VCaP (cell line): ENCODE results near the gene CRYL1.
A peak's percentile ranks its signal among the peaks of the same experiment; 100 is the strongest.

Source experiments
- H3K27ac ChIP-seq: fragments of 450-650 bp; 2 replicates; pipeline ENCODE4 v1.5.1; 2017
- TF ChIP-seq, protein P1 (sequence below): fragments of 450-650 bp; conservative IDR thresholded peaks from 2 replicates; pipeline ENCODE4 v1.5.1; 2017; ENCODE audit warnings: mild to moderate bottlenecking, moderate library complexity

Gene CRYL1

DNA sequence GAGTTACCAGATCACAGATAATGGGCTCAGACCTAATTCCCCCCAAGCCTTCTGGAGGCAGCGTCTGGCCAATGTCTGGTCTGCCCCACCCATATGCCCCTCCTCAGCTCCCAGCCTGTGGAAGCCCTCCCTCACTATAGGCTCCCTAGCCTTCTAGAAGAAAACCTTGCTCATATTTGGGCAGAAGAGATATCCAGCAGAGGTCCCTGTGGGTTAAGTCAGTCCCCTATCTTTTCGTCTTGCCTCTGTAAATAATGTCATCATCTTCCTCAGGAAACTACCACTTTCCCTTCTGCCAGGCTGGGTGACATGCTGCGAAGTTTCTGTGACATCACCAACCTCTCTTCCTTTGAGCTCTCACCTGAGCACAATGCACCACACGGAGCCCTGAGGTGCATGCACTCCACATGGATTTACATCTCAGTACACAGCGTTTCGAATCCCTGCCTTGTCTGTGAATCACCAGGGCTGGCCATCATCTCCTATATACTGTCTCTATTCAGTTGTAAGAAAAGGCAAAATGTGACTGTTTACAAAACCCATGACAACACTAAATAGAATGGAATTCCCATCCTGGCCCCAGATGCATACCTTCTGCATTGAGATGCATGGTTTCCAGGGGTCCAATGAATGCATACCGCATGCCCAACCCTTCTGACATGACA, 112.8 kb downstream of the CRYL1 start:
- TF ChIP-seq, protein P1, sequence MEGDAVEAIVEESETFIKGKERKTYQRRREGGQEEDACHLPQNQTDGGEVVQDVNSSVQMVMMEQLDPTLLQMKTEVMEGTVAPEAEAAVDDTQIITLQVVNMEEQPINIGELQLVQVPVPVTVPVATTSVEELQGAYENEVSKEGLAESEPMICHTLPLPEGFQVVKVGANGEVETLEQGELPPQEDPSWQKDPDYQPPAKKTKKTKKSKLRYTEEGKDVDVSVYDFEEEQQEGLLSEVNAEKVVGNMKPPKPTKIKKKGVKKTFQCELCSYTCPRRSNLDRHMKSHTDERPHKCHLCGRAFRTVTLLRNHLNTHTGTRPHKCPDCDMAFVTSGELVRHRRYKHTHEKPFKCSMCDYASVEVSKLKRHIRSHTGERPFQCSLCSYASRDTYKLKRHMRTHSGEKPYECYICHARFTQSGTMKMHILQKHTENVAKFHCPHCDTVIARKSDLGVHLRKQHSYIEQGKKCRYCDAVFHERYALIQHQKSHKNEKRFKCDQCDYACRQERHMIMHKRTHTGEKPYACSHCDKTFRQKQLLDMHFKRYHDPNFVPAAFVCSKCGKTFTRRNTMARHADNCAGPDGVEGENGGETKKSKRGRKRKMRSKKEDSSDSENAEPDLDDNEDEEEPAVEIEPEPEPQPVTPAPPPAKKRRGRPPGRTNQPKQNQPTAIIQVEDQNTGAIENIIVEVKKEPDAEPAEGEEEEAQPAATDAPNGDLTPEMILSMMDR, result no peak
- H3K27ac ChIP-seq, result peak overlapping the region; percentile 56

DNA sequence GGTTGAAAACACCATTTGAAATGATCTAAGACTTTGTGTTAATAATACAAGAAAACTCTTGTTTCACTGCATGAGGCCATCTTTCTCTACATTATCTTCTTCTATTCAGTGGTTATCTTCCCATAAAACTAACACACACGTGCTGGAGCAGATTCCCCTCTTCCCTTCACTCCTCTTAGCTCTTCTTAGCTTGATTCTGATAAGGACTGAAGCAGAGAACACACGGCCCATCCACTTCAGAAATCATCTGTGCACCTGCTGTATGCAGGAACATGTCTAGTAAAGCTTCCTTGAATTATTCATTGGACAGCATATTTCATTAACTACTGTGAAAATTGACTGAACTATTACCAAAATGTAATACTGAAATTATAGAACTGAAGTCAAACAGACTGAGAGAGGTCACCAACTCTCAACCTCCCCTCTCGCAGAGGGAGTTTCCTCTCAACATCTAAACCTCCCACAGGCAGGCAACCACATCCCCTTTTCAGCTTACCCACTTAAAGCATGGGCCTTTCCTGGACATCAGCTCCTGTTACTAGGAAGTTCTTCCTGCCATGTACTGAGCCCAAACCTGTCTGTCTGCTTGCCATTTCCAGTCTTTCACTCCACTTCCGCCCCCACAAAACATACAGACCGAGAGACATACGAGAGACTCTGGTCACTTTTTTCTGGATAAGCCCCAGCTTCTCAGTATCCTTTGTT, 113.9 kb downstream of the CRYL1 start:
- H3K27ac ChIP-seq, result peak overlapping the region; percentile 56
- TF ChIP-seq, protein P1, result no peak

DNA sequence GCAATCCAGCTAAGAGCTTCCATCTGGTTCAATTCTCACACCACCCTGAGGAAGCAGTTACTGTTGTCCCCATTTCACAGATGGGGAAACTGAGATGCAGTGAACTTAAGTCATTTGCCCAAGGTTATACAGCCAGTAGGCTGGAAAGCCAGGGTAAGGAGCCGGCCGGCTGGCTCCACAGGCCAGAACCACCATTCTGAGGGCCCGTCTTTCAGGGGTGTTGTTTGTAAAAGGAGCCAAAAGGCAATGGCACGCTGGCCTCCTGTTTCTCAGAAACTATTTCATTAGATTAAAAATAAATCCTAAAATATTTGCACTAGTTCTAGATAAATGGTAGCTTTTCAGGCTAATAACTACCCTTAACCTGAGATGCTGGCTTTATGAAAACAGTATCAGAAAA, 114.9 kb downstream of the CRYL1 start:
- TF ChIP-seq, protein P1, result no peak
- no peak overlapping the region for H3K27ac ChIP-seq

DNA sequence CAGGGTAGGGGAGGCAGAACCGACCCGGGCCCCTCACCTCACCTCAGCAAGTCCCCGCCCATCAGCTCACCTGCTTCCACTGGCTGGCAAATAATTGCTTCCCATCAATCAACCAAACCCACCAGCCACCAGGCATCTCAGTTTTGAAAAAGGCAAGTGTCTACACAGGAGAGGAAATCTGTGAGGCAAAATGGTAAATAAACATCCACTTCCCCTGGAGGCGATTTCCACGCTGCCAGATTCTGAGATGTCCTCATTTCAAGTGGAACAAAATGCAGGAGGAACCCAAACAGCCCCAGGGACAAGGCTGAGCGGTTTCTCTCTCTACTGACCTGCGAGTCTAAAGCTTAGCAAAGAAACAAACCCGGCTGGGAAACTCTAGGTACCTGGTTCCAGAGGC, 117.5 kb downstream of the CRYL1 start:
- no peak overlapping the region for H3K27ac ChIP-seq
- TF ChIP-seq, protein P1, result no peak

DNA sequence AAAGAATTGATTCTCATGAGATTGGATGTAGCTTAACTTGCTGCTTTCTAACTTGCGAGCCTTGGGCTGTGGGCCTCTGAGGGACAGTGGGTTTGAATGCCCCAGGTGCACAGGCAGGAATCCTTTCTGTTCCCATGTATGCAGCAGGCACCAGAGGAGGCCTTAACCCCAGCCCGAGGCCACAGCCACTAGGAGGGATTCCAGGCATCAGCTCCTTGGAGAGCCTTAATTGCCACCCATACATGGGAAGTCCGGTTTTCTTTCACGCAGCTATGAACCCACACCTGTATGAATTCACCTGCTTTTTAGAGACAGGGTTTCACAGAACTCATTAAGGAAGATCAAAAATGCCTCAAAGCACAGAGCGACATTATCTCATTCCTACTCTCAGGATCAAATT, 117.9 kb downstream of the CRYL1 start:
- H3K27ac ChIP-seq, result no peak overlapping the region
- TF ChIP-seq, protein P1, result no peak

DNA sequence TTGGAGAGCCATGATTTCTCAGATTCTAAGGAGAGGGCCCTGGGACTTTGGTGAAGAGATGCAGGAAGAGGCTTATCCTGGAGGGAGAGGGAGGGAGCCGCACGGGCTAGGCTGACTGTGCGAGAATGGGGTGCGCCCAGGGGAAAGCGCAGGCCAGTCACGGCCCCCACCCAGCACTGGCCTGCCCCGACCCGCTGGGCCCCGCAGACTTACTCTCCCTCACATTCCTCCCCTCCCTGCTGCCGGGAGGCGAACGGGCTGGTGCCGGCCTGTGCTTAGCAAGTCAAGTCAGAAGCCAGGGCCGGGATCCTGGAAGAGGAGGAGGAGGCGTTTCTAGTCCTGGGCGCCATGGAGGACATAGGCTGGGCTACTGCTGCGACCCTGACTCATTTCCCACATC, 120.0 kb downstream of the CRYL1 start:
- H3K27ac ChIP-seq, result no peak overlapping the region
- TF ChIP-seq, protein P1, result no peak

DNA sequence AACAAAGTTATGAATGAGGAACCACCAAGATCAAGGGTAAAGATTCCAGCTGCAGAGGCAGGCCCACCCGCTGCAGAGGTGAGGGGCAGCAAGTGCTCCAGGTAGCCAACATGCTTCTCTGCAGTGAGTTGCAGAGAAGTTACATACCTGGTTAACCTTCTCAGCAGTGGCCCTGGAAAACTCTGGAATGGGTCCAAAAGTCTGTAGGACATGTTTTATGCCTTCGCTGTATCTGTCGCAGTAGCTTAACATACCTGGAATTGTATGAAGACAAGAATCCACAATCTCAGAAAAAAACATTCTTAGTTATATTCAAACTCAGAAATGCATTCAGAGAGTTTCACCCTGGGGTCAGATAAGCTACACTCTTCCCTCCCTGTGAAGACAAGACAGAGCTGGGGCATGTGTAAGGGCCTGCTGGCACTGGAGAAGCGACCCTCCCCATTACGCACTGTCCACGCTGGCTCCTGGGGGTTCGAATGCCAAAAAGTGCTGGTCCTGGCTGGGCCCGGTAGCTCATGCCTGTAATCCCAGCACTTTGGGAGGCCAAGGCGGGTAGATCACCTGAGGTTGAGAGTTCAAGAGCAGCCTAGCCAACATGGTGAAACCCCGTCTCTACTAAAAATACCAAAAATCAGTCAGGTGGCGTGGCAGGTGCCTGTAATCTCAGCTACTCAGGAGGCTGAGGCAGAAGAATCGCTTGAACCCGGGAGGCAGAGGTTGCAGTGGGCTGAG, 121.0 kb downstream of the CRYL1 start:
- TF ChIP-seq, protein P1, result no peak
- no peak overlapping the region for H3K27ac ChIP-seq
